H9 (cell line): ENCODE results near the gene CCDC194. TPM values are rescaled to one million over a fixed set of nuclear protein-coding genes. Genes with fewer than 3 reads are reported as not detected.

Experiments used
- DNase-seq: peaks from one replicate; pipeline ENCODE4 v3.0.0-alpha.2; 2017
- H2AFZ ChIP-seq: one replicate; pipeline ENCODE4 v1.6.1; 2013; ENCODE audit warnings: mild to moderate bottlenecking, low read length, control low read depth, moderate library complexity
- H2AK5ac ChIP-seq: 2 replicates; pipeline ENCODE4 v1.6.1; 2013; ENCODE audit warnings: low read length, control low read depth, mixed read lengths; ENCODE audit not compliant: insufficient read length
- H2BK120ac ChIP-seq: one replicate; pipeline ENCODE4 v1.6.1; 2013; ENCODE audit warnings: low read depth, mild to moderate bottlenecking, low read length, control low read depth, inconsistent platforms; ENCODE audit not compliant: poor library complexity, severe bottlenecking
- H2BK12ac ChIP-seq: 2 replicates; pipeline ENCODE4 v1.6.1; 2013; ENCODE audit warnings: low read length, control low read depth, mixed read lengths, low read depth; ENCODE audit not compliant: insufficient read length
- H2BK15ac ChIP-seq: 2 replicates; pipeline ENCODE4 v1.6.1; 2013; ENCODE audit warnings: low read depth, low read length, control low read depth
- H2BK20ac ChIP-seq: one replicate; pipeline ENCODE4 v1.6.1; 2013; ENCODE audit warnings: low read depth, mild to moderate bottlenecking, low read length, control low read depth, inconsistent platforms; ENCODE audit not compliant: poor library complexity, severe bottlenecking
- H2BK5ac ChIP-seq: 2 replicates; pipeline ENCODE4 v1.6.1; 2013; ENCODE audit warnings: low read length, control low read depth, mixed read lengths; ENCODE audit not compliant: insufficient read length
- H3K14ac ChIP-seq: 2 replicates; pipeline ENCODE4 v1.6.1; 2013; ENCODE audit warnings: low read length, control low read depth; ENCODE audit not compliant: insufficient read depth
- H3K18ac ChIP-seq: 2 replicates; pipeline ENCODE4 v1.6.1; 2013; ENCODE audit warnings: low read depth, mild to moderate bottlenecking, mixed read lengths, low read length, control low read depth; ENCODE audit not compliant: insufficient read length
- H3K23ac ChIP-seq: 2 replicates; pipeline ENCODE4 v1.6.1; 2013; ENCODE audit warnings: low read length, control low read depth, mixed read lengths, low read depth; ENCODE audit not compliant: insufficient read length
- H3K23me2 ChIP-seq: 2 replicates; pipeline ENCODE4 v1.6.1; 2013; ENCODE audit warnings: low read depth, mild to moderate bottlenecking, mixed read lengths, low read length, control low read depth; ENCODE audit not compliant: insufficient read length, poor library complexity, severe bottlenecking
- H3K27ac ChIP-seq: 2 replicates; pipeline ENCODE4 v1.5.1; 2013; ENCODE audit warnings: low read length, control low read depth, mixed read lengths, low read depth; ENCODE audit not compliant: insufficient read length
- H3K27me3 ChIP-seq: 2 replicates; pipeline ENCODE4 v1.6.1; 2013; ENCODE audit warnings: low read length, control low read depth, inconsistent platforms; ENCODE audit not compliant: insufficient read depth
- H3K4ac ChIP-seq: 2 replicates; pipeline ENCODE4 v1.6.1; 2013; ENCODE audit warnings: low read depth, mild to moderate bottlenecking, control low read depth, inconsistent platforms, low read length, moderate library complexity
- H3K4me1 ChIP-seq: 2 replicates; pipeline ENCODE4 v1.6.1; 2013; ENCODE audit warnings: low read length, control low read depth, inconsistent platforms; ENCODE audit not compliant: insufficient read depth
- H3K4me2 ChIP-seq: 2 replicates; pipeline ENCODE4 v1.6.1; 2013; ENCODE audit warnings: low read length, control low read depth, mixed read lengths; ENCODE audit not compliant: insufficient read length, insufficient read depth
- H3K56ac ChIP-seq: 2 replicates; pipeline ENCODE4 v1.6.1; 2013; ENCODE audit warnings: low read depth, mild to moderate bottlenecking, mixed read lengths, low read length, control low read depth; ENCODE audit not compliant: insufficient read length
- H3K79me1 ChIP-seq: 2 replicates; pipeline ENCODE4 v1.6.1; 2013; ENCODE audit warnings: low read depth, mild to moderate bottlenecking, moderate library complexity, low read length, control low read depth, inconsistent platforms; ENCODE audit not compliant: insufficient read depth, poor library complexity, severe bottlenecking
- H3K79me2 ChIP-seq: 2 replicates; pipeline ENCODE4 v1.6.1; 2013; ENCODE audit warnings: low read length, control low read depth, inconsistent platforms; ENCODE audit not compliant: insufficient read depth
- H3K9ac ChIP-seq: 2 replicates; pipeline ENCODE4 v1.6.1; 2013; ENCODE audit warnings: low read length, control low read depth, mixed read lengths; ENCODE audit not compliant: insufficient read length; ENCODE audit errors: extremely low read depth
- H3K9me3 ChIP-seq: one replicate; pipeline ENCODE4 v1.6.1; 2013; ENCODE audit warnings: low read depth, low read length, inconsistent platforms; ENCODE audit not compliant: control insufficient read depth
- H3T11ph ChIP-seq: one replicate; pipeline ENCODE4 v1.6.1; 2013; ENCODE audit warnings: mild to moderate bottlenecking, low read length, control low read depth, inconsistent platforms
- H4K20me1 ChIP-seq: one replicate; pipeline ENCODE4 v1.6.1; 2013; ENCODE audit not compliant: control insufficient read depth, insufficient read length, insufficient read depth
- H4K5ac ChIP-seq: 2 replicates; pipeline ENCODE4 v1.6.1; 2013; ENCODE audit warnings: low read depth, mild to moderate bottlenecking, mixed read lengths, low read length, control low read depth; ENCODE audit not compliant: insufficient read length
- H4K8ac ChIP-seq: replicated peaks from 2 replicates; pipeline ENCODE4 v1.6.1; 2013; ENCODE audit warnings: low read length, control low read depth, mixed read lengths, low read depth; ENCODE audit not compliant: insufficient read length
- H4K91ac ChIP-seq: 2 replicates; pipeline ENCODE4 v1.6.1; 2013; ENCODE audit warnings: low read depth, mild to moderate bottlenecking, moderate library complexity, mixed read lengths, low read length, control low read depth; ENCODE audit not compliant: insufficient read length
- H3K27ac Mint-ChIP-seq, 3 experiments: 2 replicates in 2 of 3; 3 replicates in 1 of 3; pipeline ENCODE4 v1.8.0; 2020 to 2021; ENCODE audit warnings: mixed read lengths in 3 of 3, mild to moderate bottlenecking in 1 of 3, moderate library complexity in 1 of 3
- H3K27me3 Mint-ChIP-seq: 2 replicates; pipeline ENCODE4 v1.8.0; 2021; ENCODE audit warnings: low read depth, mild to moderate bottlenecking, moderate library complexity, mixed read lengths
- H3K36me3 Mint-ChIP-seq, 3 experiments: 2 replicates in 2 of 3; 3 replicates in 1 of 3; pipeline ENCODE4 v1.8.0; 2020 to 2021; ENCODE audit warnings: low read depth in 3 of 3, mixed read lengths in 3 of 3; ENCODE audit not compliant: insufficient read depth in 1 of 3
- H3K4me1 Mint-ChIP-seq, 2 experiments: 2 replicates each; pipeline ENCODE4 v1.8.0; 2020; ENCODE audit warnings: mixed read lengths in 2 of 2
- H3K4me3 Mint-ChIP-seq, 2 experiments: 2 replicates in 1 of 2; 3 replicates in 1 of 2; pipeline ENCODE4 v1.8.0; 2020 to 2021; ENCODE audit warnings: mild to moderate bottlenecking in 2 of 2, mixed read lengths in 2 of 2, moderate library complexity in 1 of 2
- H3K9me3 Mint-ChIP-seq, 2 experiments: 2 replicates in 1 of 2; 3 replicates in 1 of 2; pipeline ENCODE4 v1.8.0; 2020; ENCODE audit warnings: mild to moderate bottlenecking in 2 of 2, mixed read lengths in 2 of 2, moderate library complexity in 1 of 2
- CTCF ChIP-seq: fragments of 200-600 bp; sonication (generic); conservative IDR thresholded peaks from 3 replicates; pipeline ENCODE4 v1.8.0; 2021; ENCODE audit warnings: antibody characterized with exemption, mild to moderate bottlenecking
- WGBS: extraction: QIAGEN DNeasy Blood & Tissue Kit; methylation state at CpG from one replicate; pipeline ENCODE4 v1.1.7; 2013; ENCODE audit warnings: missing lambda C conversion rate, low lambda C conversion rate, mixed read lengths; ENCODE audit not compliant: insufficient read length; ENCODE audit errors: extremely low coverage; 5-methylcytosine and 5-hydroxymethylcytosine counted together
- total RNA-seq: library from RNA; stranded (reverse); gene quantifications from 2 replicates; pipeline ENCODE4 v1.2.1, GENCODE V29; 2021

The CCDC194 gene
- total RNA-seq, 1 experiment from 2014 or later: 0.68 TPM

DNA sequence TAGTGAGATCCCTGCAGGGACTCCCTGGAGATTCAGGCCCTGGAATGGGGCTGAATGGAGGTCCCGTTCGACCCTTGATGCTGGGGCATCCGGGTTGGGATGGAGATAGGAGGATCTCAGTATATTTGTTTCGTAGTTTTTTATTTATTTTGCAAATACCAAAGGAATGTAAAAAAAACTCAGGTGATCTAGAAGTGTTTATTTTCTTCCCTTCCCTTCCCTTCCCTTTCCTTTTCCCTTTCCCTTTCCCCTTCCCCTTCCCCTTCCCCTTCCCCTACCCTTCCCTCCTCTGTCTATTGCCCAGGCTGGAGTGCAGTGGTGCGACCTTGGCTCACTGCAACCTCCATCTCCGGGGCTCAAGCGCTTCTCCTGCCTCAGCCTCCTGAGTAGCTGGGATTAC is 52.2 kb downstream of the CCDC194 start:
- Mint-ChIP-seq H3K27ac (no peak overlapping the region), H3K4me3 (no peak overlapping the region), H3K4me1 (peaks cover 15 to 36% of the 10 kb centered on the region in 2 experiments), H3K27me3 (no peaks in the 10 kb centered on the region), H3K36me3 (peaks cover 10 to 35% (median 23%) of the 10 kb centered on the region in 3 experiments; a peak in 5 of 7 replicates), H3K9me3 (no peaks in the 10 kb centered on the region; a peak in 1 of 5 replicates)
- no peaks in the 10 kb centered on the region for H3K79me1 ChIP-seq
- no peak overlapping the region for H2BK5ac ChIP-seq
- no peak overlapping the region for H3K18ac ChIP-seq
- peaks cover 10% of the 10 kb centered on the region for H3K23me2 ChIP-seq
- no peak overlapping the region for H3K9ac ChIP-seq
- H4K20me1 ChIP-seq: no peaks in the 10 kb centered on the region
- H2AFZ ChIP-seq: no peak overlapping the region
- WGBS: no CpG with 5 or more reads among the region's 7 CpGs
- H4K8ac ChIP-seq: no peak overlapping the region
- no peak overlapping the region for H3K23ac ChIP-seq
- no peak overlapping the region for H3K27ac ChIP-seq
- no peaks in the 10 kb centered on the region for H3K9me3 ChIP-seq
- no peak overlapping the region for H4K91ac ChIP-seq
- no peak overlapping the region for H2BK15ac ChIP-seq
- no peaks in the 10 kb centered on the region for H3K79me2 ChIP-seq
- no peak for TF ChIP-seq CTCF
- H3K56ac ChIP-seq: no peak overlapping the region
- no peak overlapping the region for H2BK120ac ChIP-seq
- H3K14ac ChIP-seq: no peak overlapping the region
- H3T11ph ChIP-seq: no peak overlapping the region
- H3K27me3 ChIP-seq: no peaks in the 10 kb centered on the region
- no peak overlapping the region for H2BK20ac ChIP-seq
- H2AK5ac ChIP-seq: no peak overlapping the region
- H4K5ac ChIP-seq: no peak overlapping the region
- H3K4me2 ChIP-seq: no peak overlapping the region
- no peak for DNase-seq
- no peak overlapping the region for H2BK12ac ChIP-seq
- no peak overlapping the region for H3K4ac ChIP-seq
- peaks cover 2% of the 10 kb centered on the region; the same call in 1 of the 2 replicates for H3K4me1 ChIP-seq
